A549 (cell line): Measurements from ENCODE around the gene TOGARAM2.

Experiments
- CBX2 ChIP-seq: fragments of 200-600 bp; sonication (generic); IDR thresholded peaks from 2 replicates; pipeline ENCODE4 v1.6.1; 2016; ENCODE audit warnings: low read depth, mild to moderate bottlenecking, borderline replicate concordance
- CEBPB ChIP-seq, 2 experiments: fragments of >200 bp in 1 of 2; sonication (Bioruptor Twin) in 1 of 2; formaldehyde crosslinking in 1 of 2; IDR thresholded peaks; 2 replicates each; pipeline ENCODE4 v1.6.1; 2012 to 2016
- CTCF ChIP-seq: fragments of >200 bp; sonication (Bioruptor Twin); formaldehyde crosslinking; IDR thresholded peaks from 3 replicates; pipeline ENCODE4 v1.5.1; 2016
- EHF ChIP-seq: fragments of 250-450 bp; sonication (Bioruptor Pico); IDR thresholded peaks from 2 replicates; pipeline ENCODE4 v1.5.0; 2020; ENCODE audit warnings: mild to moderate bottlenecking
- EP300 ChIP-seq, 2 experiments: fragments of >200 bp; sonication (Bioruptor Twin); formaldehyde crosslinking; IDR thresholded peaks; 2 replicates in 1 of 2; 3 replicates in 1 of 2; pipeline ENCODE4 v1.6.1; 2016 to 2017
- JUN ChIP-seq, 2 experiments: fragments of >200 bp; sonication (Bioruptor Twin); formaldehyde crosslinking; IDR thresholded peaks; 2 replicates in 1 of 2; 3 replicates in 1 of 2; pipeline ENCODE4 v1.6.1; 2016 to 2017
- JUNB ChIP-seq: fragments of >200 bp; sonication (Bioruptor Twin); formaldehyde crosslinking; IDR thresholded peaks from 2 replicates; pipeline ENCODE4 v1.6.1; 2016
- KDM1A ChIP-seq: fragments of 200-600 bp; sonication (generic); IDR thresholded peaks from 2 replicates; pipeline ENCODE4 v1.6.1; 2016; ENCODE audit warnings: low read depth, mild to moderate bottlenecking
- MAFK ChIP-seq: fragments of 450-650 bp; IDR thresholded peaks from 2 replicates; pipeline ENCODE4 v1.6.1; 2014; ENCODE audit not compliant: partially characterized antibody
- RCOR1 ChIP-seq: fragments of 150-350 bp; IDR thresholded peaks from 2 replicates; pipeline ENCODE4 v1.6.1; 2014; ENCODE audit warnings: antibody characterized with exemption, low read length, low read depth
- SMC3 ChIP-seq: fragments of >200 bp; sonication (Bioruptor Twin); formaldehyde crosslinking; IDR thresholded peaks from 3 replicates; pipeline ENCODE4 v1.6.1; 2018; ENCODE audit warnings: inconsistent platforms
- TF ChIP-seq, protein P1 (sequence below): fragments of 150-350 bp; IDR thresholded peaks from 2 replicates; pipeline ENCODE4 v1.6.1; 2014; ENCODE audit warnings: low read depth, mild to moderate bottlenecking, low read length
- TF ChIP-seq, protein P2 (sequence below): IDR thresholded peaks from 2 replicates; pipeline ENCODE4 v1.6.1; 2012

- TF ChIP-seq, protein P1, sequence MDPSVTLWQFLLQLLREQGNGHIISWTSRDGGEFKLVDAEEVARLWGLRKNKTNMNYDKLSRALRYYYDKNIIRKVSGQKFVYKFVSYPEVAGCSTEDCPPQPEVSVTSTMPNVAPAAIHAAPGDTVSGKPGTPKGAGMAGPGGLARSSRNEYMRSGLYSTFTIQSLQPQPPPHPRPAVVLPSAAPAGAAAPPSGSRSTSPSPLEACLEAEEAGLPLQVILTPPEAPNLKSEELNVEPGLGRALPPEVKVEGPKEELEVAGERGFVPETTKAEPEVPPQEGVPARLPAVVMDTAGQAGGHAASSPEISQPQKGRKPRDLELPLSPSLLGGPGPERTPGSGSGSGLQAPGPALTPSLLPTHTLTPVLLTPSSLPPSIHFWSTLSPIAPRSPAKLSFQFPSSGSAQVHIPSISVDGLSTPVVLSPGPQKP = no peak
- no peak for TF ChIP-seq CTCF
- no peak for TF ChIP-seq MAFK
- TF ChIP-seq KDM1A = no peak
- TF ChIP-seq CEBPB (IDR thresholded peaks at IDR 0.05) = no peak
- no peak for TF ChIP-seq CBX2
- no peak for TF ChIP-seq JUNB
- TF ChIP-seq SMC3 = no peak
- no peak for TF ChIP-seq EHF (CRISPR knock-in tag)
- TF ChIP-seq RCOR1 = no peak
- TF ChIP-seq EP300 (IDR thresholded peaks at IDR 0.05) = no peak
- TF ChIP-seq JUN (IDR thresholded peaks at IDR 0.05) = no peak
- TF ChIP-seq, protein P2, sequence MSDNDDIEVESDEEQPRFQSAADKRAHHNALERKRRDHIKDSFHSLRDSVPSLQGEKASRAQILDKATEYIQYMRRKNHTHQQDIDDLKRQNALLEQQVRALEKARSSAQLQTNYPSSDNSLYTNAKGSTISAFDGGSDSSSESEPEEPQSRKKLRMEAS = no peak
Observed at GRCh38 chr2:28974252-28974651, 6.8 kb upstream of the TOGARAM2 start.
